LHCN-M2 (cell line): ENCODE data around the gene USP49. TPM values are rescaled to one million over a fixed set of nuclear protein-coding genes. Genes with fewer than 3 reads are reported as not detected.

ENCODE experiments used
- DNase-seq: peaks from one replicate; pipeline ENCODE4 v3.0.0-alpha.2; 2012; ENCODE audit warnings: low read depth
- total RNA-seq: library from RNA; depleted of rRNA; stranded (reverse); fragments of >200 nt; gene quantifications from 2 replicates; pipeline ENCODE4 v1.2.3, GENCODE V29; 2014

USP49 gene
- total RNA-seq, 1 experiment from 2014 or later: 1.7 TPM

- no peak for DNase-seq
Observed at GRCh38 chr6:41929924-41930323, 34.7 kb upstream of the USP49 start.

DNA sequence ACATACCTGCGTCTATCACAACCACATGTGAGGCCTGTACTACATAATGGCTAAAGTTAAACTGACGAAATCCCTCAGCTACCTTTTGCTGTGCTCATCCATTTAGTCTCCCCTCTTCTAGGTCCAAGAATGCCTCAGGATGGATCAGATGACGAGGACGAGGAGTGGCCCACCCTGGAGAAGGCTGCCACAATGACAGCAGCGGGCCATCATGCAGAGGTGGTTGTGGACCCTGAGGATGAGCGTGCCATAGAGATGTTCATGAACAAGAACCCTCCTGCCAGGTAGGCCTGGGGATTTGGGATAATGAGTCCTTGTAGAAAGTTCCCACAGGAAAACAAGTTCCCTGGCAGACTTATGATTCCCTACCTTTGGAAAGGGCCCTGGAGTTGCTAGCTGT is 32.1 kb upstream of the USP49 start:
- no peak for DNase-seq

GRCh38 chr6:41922154-41922553 is 27.0 kb upstream of the USP49 start:
- no peak for DNase-seq

DNA sequence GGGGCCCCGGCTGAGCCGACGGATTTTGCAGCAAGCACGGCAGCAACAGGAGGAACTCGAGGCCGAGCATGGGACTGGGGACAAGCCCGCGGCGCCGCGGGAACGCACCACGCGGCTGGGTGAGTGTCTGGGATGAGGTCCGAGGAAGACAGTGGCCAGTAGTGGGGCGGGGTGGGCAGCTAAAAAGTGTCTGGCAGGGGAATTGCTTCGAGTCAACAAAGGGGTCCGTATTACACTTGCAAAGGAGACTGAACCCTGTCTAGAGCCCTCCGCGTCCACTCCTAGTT is 26.5 kb upstream of the USP49 start:
- DNase-seq: no peak

GRCh38 chr6:41920921-41921711 is 25.9 kb upstream of the USP49 start, which contains the start of the genes BYSL and MED20:
TSS of gene BYSL (plus strand) at chr6:41921499. CDS start at chr6:41921563, 64 bp downstream.
TSS of gene MED20 (minus strand) at chr6:41921139. CDS start at chr6:41921018, 121 bp downstream.
- DNase-seq: peak; percentile 93

DNA sequence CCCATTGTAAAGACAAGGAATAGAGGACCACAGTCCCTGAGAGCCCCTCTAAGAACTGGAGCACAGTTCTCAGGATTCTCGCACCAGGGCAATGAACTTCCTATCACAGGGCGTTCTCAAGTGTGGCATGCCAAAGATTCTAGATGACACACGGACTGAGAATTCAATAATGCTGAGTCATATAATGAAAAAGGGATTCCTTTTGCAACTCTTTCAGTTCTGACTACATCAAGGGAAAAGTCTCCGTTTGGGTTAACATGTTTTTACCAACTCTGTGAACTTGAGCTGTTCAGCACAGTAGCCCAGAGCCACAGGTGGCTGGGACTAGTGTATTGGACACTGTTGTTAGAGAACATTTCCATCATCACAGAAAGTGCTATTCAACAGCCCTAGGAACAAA is 22.4 kb upstream of the USP49 start:
- peak; percentile 96 for DNase-seq

- DNase-seq: no peak
Observed at GRCh38 chr6:41914869-41915530, 19.8 kb upstream of the USP49 start.

DNA sequence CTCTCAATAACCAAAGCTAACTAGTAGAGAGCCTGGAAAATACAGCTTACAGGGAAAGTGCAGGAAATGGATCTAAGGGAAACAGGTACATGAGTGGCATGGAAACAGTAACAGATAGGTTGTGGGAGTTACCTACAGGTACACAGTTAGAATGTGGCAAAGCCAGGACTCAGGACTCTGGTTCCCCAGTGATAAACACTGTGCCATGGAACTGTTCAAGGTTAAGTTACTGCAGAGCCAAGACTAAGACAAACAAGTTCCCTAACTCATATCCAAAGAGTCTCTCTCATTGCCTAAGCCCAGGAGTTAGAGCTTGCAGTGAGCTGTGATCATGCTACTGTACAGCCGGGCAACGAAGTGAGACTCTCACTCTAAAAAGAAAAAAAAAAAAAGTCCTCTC is 19.2 kb upstream of the USP49 start:
- no peak for DNase-seq

- DNase-seq: no peak
Observed at GRCh38 chr6:41909727-41910126, 14.6 kb upstream of the USP49 start.

DNA sequence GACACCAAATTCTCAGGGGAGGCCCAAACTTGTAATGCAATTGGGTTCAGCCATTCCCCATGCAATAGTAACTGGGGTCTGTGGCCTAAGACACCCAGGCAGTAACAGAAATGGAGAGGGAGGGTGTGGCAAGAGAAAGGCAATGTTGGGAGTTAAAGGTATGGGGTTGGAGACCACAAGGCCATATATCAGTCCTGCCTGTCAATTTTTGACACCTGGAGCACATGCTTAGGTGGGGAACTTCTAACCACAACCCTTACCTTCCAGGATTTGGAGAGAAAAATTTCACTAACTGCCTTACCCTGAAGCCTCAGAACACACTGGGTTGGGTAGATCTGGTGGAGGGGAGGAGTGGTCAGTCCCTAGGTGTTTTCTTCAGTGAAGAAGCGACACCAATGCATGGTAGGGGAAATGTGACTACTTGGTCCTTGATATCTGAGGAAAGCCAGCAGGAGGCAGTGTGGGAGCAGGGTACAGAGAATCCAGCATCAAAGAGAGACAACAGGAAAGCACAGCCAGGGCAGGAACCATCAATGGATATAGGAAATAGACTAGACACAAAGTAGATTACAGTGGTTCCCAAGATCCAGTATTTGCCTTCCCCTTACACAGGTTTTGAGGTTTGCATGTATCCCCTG is 6.8 kb upstream of the USP49 start:
- peak; percentile 48 for DNase-seq

GRCh38 chr6:41900861-41901260 is 5.7 kb upstream of the USP49 start:
- no peak for DNase-seq

- no peak for DNase-seq
Observed at GRCh38 chr6:41896281-41896680, 1.1 kb upstream of the USP49 start.

GRCh38 chr6:41894366-41895299 is 542 bp downstream of the USP49 start:
- peak; percentile 3 for DNase-seq

- no peak for DNase-seq
Observed at GRCh38 chr6:41892921-41893564, 2.1 kb downstream of the USP49 start.

- peak; percentile 4 for DNase-seq
Observed at GRCh38 chr6:41887331-41887751, 7.8 kb downstream of the USP49 start.

GRCh38 chr6:41885930-41886329 is 9.2 kb downstream of the USP49 start:
- DNase-seq: no peak

- no peak for DNase-seq
Observed at GRCh38 chr6:41884957-41885356, 10.2 kb downstream of the USP49 start.

DNA sequence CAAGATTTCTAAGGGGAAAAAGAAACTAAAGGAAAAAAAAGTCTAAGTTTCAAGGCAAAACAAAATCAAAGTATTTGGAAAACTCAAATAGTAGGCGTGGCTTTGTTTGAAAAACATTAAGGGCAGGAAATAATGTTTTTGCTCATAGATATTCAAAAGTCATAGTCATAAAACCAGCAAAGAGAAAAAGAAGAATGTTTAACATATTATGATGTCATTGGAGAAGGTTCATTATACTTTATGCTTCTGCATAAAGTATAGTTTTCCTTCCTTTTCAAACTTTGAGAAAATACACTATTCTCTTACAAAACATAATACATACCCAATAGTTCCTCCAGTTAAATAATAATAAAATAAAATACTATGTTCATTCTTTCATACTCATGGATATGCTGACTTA is 13.7 kb downstream of the USP49 start:
- DNase-seq: no peak

DNA sequence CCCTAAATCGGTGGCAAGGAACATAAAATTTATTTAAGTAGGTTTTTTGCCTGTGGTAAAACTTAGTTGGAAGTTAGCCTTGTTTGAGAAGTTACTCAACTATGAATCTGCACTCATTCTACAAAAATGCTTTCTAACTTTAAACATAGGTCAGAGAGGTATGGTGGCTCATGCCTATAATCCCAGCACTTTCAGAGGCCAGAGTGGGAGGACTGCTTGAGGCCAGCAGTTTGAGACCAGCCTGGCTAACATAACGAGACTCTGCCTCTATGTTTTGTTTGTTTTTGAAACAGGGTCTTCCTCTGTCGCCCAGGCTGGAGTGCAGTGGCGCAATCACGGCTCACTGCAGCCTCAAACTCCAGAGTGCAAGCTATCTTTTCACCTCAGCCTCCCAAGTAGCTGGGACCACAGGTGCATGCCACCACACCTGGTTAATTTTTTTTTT is 16.2 kb downstream of the USP49 start:
- peak; percentile 34 for DNase-seq

- peak; percentile 54 for DNase-seq
Observed at GRCh38 chr6:41878246-41878645, 16.9 kb downstream of the USP49 start.
